DOHH2 (cell line): Measurements from ENCODE around the gene ARID1B.

ENCODE experiments used
- H3F3A ChIP-seq: fragments of 200-600 bp; sonication (generic), shearing (Covaris generic); 2 replicates; pipeline ENCODE4 v1.6.0; 2016; ENCODE audit warnings: antibody characterized with exemption, mild to moderate bottlenecking; ENCODE audit not compliant: control insufficient read depth, insufficient read depth
- H3K27ac ChIP-seq: fragments of 200-600 bp; sonication (generic); 2 replicates; pipeline ENCODE4 v1.5.1; 2014; ENCODE audit warnings: low read depth, mild to moderate bottlenecking, low read length, moderate library complexity
- H3K27me3 ChIP-seq: fragments of 200-600 bp; sonication (generic); 2 replicates; pipeline ENCODE4 v1.6.1; 2014; ENCODE audit warnings: mild to moderate bottlenecking, low read length, mixed read lengths; ENCODE audit not compliant: control insufficient read depth
- H3K36me3 ChIP-seq: fragments of 200-600 bp; sonication (generic); 2 replicates; pipeline ENCODE4 v1.6.1; 2014; ENCODE audit warnings: mild to moderate bottlenecking, low read length, moderate library complexity, mixed read lengths; ENCODE audit not compliant: control insufficient read depth
- H3K4me1 ChIP-seq: fragments of 200-600 bp; sonication (generic); 2 replicates; pipeline ENCODE4 v1.6.1; 2014; ENCODE audit warnings: mild to moderate bottlenecking, low read length, mixed read lengths; ENCODE audit not compliant: control insufficient read depth
- H3K4me2 ChIP-seq: fragments of 200-600 bp; sonication (generic); 2 replicates; pipeline ENCODE4 v1.6.0; 2014; ENCODE audit warnings: mild to moderate bottlenecking, low read length, moderate library complexity
- H3K4me3 ChIP-seq: fragments of 200-600 bp; sonication (generic); 2 replicates; pipeline ENCODE4 v1.5.1; 2014; ENCODE audit warnings: mild to moderate bottlenecking, low read length, mixed read lengths
- H3K79me2 ChIP-seq: fragments of 200-600 bp; sonication (generic); 2 replicates; pipeline ENCODE4 v1.6.1; 2014; ENCODE audit warnings: mild to moderate bottlenecking, low read length, mixed read lengths; ENCODE audit not compliant: control insufficient read depth
- H3K9me2 ChIP-seq: fragments of 200-600 bp; sonication (generic); replicated peaks from 2 replicates; pipeline ENCODE4 v1.6.1; 2014; ENCODE audit warnings: mild to moderate bottlenecking, low read length, mixed read lengths; ENCODE audit not compliant: control insufficient read depth
- H3K9me3 ChIP-seq: fragments of 200-600 bp; sonication (generic); 2 replicates; pipeline ENCODE4 v1.6.1; 2014; ENCODE audit warnings: antibody characterized with exemption, low read length, mixed read lengths; ENCODE audit not compliant: control insufficient read depth, insufficient read depth
- H4K20me1 ChIP-seq: fragments of 200-600 bp; sonication (generic); 2 replicates; pipeline ENCODE4 v1.6.0; 2014; ENCODE audit warnings: low read depth, mild to moderate bottlenecking, antibody characterized with exemption, low read length, moderate library complexity; ENCODE audit not compliant: control insufficient read depth, insufficient read depth
- CTCF ChIP-seq: fragments of 200-600 bp; sonication (generic); IDR thresholded peaks from one replicate; pipeline ENCODE4 v1.5.1; 2014; ENCODE audit warnings: antibody characterized with exemption, mild to moderate bottlenecking, low read depth, low read length; ENCODE audit not compliant: poor library complexity, severe bottlenecking
- EZH2phosphoT487 ChIP-seq: fragments of 200-600 bp; sonication (generic); IDR thresholded peaks from 2 replicates; pipeline ENCODE4 v1.6.1; 2017; ENCODE audit warnings: borderline replicate concordance, mild to moderate bottlenecking, antibody characterized with exemption, low read length, moderate library complexity, mixed read lengths

The ARID1B gene

DNA sequence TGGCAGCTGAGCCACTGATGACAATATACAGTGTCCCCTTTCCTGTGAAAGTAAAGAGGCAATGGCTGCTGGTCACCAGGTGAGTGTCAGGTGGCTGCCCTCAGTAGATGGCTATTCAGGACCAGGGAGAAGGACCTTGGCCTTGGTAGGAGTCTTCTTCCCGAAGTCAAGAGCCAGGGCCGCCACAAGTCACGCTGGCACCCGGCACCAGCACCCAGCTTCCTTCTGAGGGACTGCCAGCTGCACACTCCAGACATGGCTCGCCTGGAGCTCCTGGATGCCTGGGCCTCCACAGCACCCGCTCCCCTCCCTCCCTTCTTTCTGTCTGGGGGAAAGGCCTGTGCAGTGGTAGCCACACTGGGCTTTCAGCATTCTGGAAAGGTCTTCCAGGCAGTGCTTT lies 419.2 kb downstream of the ARID1B start:
- Histone ChIP-seq H3K9me2 (no peaks in the 10 kb centered on the region), H3K4me1 (peaks cover 16% of the 10 kb centered on the region), H3K79me2 (no peaks in the 10 kb centered on the region), H3K4me2 (no peak overlapping the region), H4K20me1 (no peaks in the 10 kb centered on the region), H3K36me3 (peaks cover 85% of the 10 kb centered on the region), H3K27me3 (no peaks in the 10 kb centered on the region), H3K9me3 (no peaks in the 10 kb centered on the region), H3F3A (no peaks in the 10 kb centered on the region), H3K27ac (no peak overlapping the region), H3K4me3 (no peak overlapping the region)
- TF ChIP-seq EZH2phosphoT487 = no peak
- no peak for TF ChIP-seq CTCF

DNA sequence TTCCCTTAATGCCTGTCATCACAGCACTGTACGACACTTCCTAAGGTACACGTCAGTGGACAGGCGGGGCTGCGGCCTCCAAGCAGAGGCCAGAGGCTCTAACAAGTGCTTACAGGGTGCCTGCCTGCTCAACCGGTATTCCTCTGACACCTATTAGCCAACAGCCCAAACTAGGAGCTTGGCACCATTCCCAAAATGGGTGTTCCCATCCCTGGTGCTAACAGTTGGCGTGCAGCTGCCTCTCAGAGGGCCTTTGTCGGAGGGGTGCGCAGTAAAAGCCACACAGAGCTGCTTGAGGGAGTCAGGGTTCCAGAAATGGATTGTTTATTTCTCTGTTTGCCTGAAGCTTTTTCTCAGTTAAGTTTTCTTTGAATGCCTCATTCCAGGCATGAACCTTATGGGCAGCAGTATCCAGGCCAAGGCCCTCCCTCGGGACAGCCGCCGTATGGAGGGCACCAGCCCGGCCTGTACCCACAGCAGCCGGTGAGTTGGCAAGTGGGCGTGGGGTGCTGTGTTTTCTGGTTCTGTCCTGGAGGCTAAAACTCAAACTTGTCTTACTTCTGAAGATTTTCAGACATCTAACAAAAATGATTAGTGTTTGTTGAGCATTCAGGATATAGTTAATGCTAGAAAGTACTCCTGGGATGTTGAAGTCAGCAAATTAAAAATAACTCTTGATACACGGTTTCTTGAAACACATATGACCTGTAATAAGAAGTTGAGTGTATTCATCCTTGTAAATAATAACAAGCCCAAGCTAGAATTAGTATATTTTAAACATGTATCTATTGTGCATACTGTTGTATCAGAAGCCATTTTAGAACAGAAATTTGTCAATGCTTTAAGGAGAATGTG lies 421.5 kb downstream of the ARID1B start:
- TF ChIP-seq EZH2phosphoT487 = no peak
- TF ChIP-seq CTCF = no peak
- no peak overlapping the region for H3K27ac ChIP-seq
- no peaks in the 10 kb centered on the region for H4K20me1 ChIP-seq
- H3K4me2 ChIP-seq = no peak overlapping the region
- no peaks in the 10 kb centered on the region for H3K9me2 ChIP-seq
- no peaks in the 10 kb centered on the region for H3K27me3 ChIP-seq
- H3F3A ChIP-seq = no peaks in the 10 kb centered on the region
- peaks cover 11% of the 10 kb centered on the region for H3K4me1 ChIP-seq
- peaks cover 84% of the 10 kb centered on the region for H3K36me3 ChIP-seq
- no peak overlapping the region for H3K4me3 ChIP-seq
- no peaks in the 10 kb centered on the region for H3K79me2 ChIP-seq
- H3K9me3 ChIP-seq = no peaks in the 10 kb centered on the region

GRCh38 chr6:157200117-157200516 lies 422.9 kb downstream of the ARID1B start:
- H4K20me1 ChIP-seq = no peaks in the 10 kb centered on the region; the same call in 1 of the 2 replicates
- H3K4me2 ChIP-seq = no peak overlapping the region
- TF ChIP-seq EZH2phosphoT487 (no peak), CTCF (no peak)
- H3K36me3 ChIP-seq = peaks cover 84% of the 10 kb centered on the region
- no peaks in the 10 kb centered on the region for H3F3A ChIP-seq
- no peaks in the 10 kb centered on the region for H3K27me3 ChIP-seq
- H3K9me3 ChIP-seq = no peaks in the 10 kb centered on the region
- H3K79me2 ChIP-seq = no peaks in the 10 kb centered on the region
- no peaks in the 10 kb centered on the region for H3K9me2 ChIP-seq
- H3K4me3 ChIP-seq = no peak overlapping the region
- H3K4me1 ChIP-seq = no peaks in the 10 kb centered on the region
- H3K27ac ChIP-seq = no peak overlapping the region
